Left lobe of liver (tissue), 2 donors: ENCODE data around the gene WAC. TPM values are rescaled to one million over a fixed set of nuclear protein-coding genes. Genes with fewer than 3 reads are reported as not detected.

ENCODE experiments used
- ATAC-seq: fragments of 200-7000 bp; cut with Tn5 transposase; one replicate; pipeline ENCODE4 v1.9.1; 2020; ENCODE audit warnings: mild to moderate bottlenecking, moderate library complexity
- DNase-seq: peaks from one replicate; pipeline ENCODE4 v3.0.0-alpha.2; 2020; ENCODE audit warnings: low spot score
- total RNA-seq: library from RNA; stranded (reverse); gene quantifications from one replicate; pipeline ENCODE4 v1.2.1, GENCODE V29; 2021
- donor health status: DM: no; HTN: no; CAD: no; lungs with moderate emphysema.
- donor health status: DM: no; HTN: yes; CAD: no.

WAC gene
- total RNA-seq, 1 donor from 2014 or later: 36.5 TPM

DNA sequence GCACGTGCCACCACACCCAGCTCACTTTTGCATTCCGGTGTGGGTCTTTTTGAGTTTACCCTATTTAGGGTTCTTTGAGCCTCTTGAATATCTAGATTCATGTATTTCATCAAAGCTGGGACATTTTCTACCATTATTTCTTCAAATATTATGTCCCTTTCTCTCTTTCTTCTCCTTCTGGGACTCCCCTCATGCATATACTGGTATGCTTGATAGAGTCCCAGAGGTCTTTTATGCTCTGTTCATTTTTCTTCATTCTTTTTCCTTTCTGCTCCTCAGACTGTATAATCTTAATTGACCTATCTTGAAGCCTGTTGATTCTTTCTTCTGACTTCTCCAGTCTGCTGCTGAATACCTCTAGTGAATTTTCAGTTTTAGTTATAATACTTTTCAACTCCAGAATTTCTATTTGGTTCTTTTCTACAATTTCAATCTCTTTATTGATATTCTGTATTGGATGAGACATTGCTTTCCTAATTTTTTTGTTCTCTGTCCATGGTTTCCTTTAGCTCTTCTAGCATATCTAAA is 9.1 kb upstream of the WAC start:
- no peak for ATAC-seq

DNA sequence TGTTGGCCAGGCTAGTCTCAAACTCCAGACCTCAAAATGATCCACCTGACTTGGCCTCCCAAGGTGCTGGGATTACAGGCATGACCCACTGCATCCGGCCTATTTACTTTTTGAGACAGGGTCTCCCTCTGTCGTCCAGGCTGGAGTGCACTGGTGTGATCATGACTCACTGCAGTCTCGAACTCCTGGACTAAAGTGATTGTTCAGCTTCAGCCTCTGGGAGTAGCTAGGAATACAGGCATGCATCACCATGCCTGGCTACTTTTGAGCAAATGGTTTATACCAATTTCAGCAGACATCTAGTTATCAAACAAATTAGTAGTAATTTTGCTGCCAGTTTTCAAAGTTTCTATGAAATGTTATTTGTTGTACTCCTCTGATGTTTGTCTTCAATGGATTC is 2.2 kb upstream of the WAC start:
- ATAC-seq: no peak
- no peak for DNase-seq

More for the DNA sequence above, 9.1 kb upstream of the WAC start:
- no peak for DNase-seq

DNA sequence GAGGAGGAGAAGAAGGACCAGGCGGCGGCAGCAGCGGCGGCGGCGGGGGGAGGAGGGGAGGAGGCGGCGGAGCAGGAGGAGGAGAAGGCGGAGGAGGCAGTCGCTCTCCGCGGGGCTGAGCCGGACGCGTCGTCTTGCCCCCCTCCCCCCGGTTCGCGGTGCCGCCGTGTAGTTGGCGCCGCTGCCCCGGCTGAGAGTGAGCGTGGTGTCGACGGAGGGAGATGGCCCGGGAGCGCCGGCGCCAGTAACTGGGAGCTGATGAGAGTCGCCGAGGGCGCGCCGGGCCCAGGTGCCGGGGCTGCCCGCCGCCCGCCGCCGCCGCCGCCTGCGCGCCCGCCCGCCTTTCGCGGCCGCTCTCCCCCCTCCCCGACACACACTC is 257 bp downstream of the WAC start:
- DNase-seq (no peak), ATAC-seq (peak; percentile 12)

DNA sequence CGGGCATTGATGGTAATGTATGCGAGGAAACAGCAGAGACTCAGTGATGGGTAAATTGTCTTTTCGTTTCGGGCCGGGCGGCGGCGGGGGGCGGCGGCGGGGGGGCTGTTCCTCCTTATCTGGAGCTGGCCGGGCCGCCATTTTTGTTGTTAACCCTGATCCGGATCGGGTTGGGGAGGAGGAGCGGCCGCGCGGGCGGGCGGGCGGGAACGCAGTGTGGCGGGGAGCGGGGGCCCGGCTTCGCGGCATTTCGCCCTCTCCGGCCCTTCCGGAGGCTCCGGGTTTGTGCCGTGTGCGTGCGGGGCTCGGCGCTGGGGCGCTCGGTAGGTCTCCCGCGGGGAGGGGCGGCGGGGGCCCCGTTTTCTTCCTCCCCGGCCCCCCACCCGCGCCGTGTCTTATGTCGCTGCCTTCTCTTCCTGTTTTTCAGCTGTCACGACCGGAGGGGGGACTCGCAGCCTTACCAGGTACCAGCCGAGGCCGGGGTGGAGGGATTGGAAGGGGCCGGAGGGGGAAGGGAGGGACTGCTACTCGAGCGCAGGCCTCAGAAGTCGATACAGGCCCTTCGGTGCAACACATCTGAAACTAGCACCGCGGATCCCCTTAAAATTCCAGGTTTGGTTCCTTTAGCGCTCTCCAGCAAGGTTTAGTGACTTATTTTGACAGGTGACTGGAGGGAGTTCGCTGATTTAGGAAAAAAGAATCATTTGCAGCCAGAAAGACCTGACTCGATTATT is 820 bp downstream of the WAC start:
- DNase-seq (peak; percentile 77), ATAC-seq (peak; percentile 36)

DNA sequence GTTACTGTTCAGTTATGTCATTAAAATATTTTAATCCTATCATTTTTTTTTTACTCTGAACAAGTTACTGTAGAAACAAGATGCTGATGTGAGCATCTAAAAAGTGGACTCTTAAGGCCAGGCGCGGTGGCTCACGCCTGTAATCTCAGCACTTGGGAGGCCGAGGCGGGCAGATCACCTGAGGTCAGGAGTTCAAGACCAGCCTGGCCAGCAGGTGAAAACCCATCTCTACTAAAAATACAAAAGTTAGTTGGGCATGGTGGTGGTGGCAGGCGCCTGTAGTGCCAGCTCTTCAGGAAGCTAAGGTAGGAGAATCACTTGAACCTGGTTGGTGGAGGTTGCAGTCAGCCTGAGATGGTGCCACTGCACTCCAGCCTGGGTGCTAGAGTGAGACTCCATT is 2.9 kb downstream of the WAC start:
- no peak for DNase-seq
- no peak for ATAC-seq

DNA sequence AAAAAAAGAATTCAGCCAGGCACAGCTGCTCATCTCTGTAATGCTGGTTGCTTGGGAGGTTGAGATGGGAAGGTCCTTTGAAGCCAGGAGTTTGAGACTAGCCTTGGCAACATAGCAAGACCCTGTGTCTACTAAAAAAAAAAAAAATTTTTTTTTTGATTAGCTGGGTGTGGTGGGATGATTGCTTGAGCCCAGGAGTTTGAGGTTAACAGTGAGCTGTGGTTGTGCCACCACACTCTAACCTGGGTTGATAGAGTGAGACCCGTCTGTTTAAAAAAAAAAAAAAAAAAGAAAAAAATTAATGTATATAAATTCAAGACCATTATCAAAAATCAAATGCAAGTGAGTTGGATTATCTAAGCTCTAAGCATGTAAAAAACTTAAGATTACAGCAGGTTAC is 5.7 kb downstream of the WAC start:
- ATAC-seq: no peak
- DNase-seq: no peak

DNA sequence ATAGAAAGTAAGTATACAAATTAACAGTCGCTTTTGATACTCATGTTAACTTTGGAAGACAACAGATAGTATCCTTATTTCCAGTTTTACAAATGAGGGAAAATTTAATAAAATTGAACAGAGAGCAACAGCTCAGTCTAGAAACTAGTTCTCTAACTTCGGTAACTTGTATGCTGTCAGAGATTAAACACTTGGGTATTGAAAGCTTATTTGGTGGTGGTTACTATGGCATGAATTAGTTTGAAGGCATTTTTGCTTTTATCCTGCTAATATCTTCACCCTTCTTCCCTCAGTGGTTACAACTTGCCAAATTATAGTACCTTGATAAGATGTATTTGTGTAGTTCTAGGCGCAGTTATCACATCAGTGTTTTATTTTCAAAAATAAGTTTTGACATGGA is 7.2 kb downstream of the WAC start:
- ATAC-seq (no peak), DNase-seq (no peak)

DNA sequence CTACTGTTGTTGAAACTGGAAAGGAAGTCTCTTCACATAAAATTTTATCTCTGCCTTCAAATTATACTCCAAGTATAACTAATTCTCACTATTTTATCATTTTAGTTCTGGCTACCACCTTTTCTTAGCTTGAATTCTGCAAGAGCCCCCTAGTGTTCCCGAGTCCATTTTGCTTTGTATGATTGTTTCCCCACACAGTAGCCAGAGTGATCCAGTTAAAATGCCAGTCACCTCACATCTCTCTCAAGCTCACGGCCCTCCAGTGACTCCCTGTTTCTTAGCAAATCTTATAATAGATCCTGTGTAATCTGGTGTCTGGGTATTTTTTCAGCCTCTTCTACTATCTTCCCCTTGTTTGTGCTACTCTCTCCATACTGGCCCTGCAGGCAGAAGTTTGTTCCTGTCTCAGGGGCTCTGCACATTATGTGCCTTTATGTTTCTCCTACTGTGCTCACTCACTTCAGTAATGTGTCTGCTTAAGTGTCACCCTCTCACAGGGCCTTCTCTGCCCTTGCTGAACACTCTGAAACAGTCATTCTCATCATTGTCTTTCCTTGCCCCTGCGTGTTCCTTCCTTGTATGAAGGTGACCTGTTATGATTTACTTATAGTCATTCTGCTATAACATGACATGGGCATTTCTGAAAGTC is 8.9 kb downstream of the WAC start:
- ATAC-seq (no peak), DNase-seq (no peak)

DNA sequence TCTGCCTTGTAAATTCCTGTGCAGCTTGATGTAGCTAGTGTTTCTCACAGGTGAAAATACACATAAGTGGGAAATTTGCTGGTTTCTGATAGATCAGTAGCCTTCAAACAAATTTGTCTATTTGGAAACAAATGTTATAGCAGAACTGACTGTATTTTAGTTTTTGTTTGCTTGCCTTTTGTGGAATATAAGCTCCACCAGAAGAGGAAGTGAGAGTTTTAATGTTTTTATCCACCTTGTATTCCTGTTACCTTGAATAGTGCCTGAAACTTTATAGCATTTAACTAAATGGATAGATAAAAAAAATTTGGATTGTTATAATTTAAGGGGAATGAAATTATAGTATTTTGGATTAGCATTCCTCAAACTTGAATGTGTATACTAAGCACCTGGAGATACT is 9.8 kb downstream of the WAC start:
- DNase-seq: no peak
- no peak for ATAC-seq

DNA sequence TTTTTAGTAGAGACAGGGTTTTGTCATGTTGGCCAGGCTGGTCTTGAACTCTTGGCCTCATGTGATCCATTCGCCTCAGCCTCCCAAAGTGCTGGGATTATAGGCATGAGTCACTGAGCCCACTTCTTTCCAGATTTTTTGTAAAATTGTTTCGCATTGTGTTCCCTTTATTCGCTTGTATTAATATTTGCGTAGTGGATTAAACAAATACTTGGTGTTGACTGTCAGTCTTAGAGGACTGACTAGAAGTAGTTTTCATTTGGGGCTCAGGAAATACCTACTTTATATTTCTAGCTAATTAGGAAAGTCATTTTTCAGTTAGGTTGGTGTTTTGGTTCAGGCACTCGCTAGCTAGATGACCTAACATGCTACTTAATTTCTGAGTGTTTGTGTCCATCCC is 11.1 kb downstream of the WAC start:
- ATAC-seq (no peak), DNase-seq (no peak)

DNA sequence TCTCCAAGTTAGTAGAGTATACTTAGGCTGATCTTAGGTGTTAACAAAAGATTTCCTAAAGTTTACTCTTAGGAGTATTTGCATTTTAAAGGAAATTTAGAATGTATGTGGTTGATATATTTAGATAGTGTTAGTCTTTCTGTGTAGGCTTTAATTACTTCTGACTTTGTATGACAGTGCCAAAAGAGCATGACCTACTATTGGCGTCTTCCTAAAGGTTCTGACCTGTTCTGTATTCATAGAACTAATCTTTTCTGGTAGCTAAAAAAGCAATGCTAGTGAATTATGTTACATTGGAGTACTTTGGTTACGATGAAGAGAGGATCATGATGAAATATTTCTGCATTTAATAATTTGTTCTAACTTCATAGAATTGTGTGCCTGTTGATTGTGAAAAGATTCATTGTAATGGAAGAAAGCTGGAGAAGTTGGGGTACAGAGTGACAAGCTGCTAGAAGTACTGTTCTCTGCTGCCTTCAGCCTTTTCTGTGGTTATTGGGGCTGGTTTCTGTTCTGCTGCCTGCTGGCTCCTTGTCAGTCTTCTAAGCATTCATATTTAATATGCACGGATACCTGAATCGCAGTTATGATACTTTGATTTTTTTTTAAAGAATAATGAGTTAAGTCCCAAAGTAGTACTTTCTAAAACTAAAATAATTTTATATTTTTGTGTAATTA is 13.2 kb downstream of the WAC start:
- DNase-seq (no peak), ATAC-seq (peak; percentile 50)

DNA sequence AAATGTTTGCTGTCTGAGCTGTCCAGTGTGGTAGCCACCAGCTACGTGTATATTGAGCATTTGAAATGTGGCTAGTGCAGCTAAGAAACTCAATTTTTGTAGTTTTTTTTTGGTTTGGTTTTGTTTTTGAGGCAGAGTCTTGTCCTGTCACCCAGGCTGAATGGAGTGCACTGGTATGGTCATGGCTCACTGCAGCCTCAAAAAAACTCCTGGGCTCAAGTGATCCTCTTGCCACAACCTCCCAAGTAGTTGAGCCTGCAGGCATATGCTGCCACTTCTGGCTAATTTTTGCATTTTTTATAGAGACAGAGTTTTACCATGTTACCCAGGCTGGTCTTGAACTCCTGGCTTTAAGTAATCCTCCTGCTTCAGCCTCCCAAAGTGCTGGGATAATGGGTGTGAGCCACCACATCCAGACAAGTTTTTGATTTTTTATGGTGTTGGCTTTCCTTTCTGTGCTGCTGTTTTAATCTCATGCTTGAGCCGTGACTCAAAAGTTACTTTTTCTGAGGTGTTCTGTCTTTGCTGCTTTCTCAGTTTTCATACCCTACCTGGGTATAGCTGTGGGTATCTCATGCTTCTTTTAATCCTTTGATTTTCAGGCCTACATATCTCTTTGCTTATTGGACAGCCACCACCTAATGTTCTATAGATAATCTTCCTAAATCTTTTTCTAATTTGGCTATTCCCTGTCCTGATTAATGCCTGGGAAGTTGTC is 16.0 kb downstream of the WAC start:
- no peak for DNase-seq
- peak; percentile 17 for ATAC-seq

DNA sequence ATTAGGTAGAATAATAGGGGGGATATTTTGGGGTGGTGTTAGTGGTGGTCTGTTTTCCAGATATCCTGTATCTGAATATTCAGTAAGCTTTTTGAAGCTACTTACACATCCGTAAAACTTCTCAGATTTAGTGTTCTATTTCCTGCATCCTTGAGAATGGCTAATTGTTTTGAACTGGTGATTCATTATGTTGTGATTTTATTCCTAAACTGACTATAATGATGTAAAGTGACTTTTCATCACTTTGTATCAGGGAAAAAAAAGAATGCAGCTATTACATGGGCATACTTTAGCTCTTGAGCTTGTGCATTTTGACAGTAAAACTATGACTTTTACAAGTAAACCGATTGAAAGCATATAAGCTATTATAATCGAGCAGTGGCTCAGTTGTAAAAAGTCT is 18.2 kb downstream of the WAC start:
- DNase-seq (no peak), ATAC-seq (no peak)

DNA sequence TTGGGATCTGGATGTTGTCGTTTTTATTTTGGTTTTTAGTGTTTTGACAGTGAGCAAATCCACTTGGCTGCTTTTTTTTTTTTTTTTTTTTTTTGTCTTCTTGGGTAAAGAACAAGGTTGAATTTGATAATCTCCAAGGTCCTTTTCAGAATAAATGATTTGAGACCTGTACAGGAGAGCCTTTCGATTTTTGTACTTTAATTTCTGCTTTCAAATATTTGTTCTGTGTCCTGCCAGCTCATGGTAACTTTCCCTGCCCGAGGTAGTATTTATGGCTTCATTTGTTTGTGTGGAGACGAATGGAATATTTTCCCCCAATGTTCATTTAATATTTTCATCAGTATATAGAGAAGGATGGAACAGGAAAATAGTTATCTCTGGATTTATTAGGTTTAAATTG is 19.9 kb downstream of the WAC start:
- no peak for DNase-seq
- ATAC-seq: peak; percentile 64

DNA sequence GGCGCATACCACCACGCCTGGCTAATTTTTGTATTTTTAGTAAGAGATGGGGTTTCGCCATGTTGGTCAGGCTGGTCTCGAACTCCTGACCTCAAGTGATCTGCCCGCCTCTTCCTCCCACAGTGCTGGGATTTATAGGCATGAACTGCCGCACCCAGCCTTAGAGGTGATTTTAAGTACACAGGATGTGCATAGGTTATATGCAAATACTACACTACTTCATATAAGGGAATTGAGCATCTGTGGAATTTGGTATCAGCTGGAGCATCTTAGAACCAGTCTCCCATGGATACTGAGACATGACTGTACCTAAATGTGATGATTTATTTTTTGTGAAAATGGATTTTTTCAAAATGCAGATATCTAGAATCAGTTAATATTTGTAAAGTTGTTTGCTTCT is 21.1 kb downstream of the WAC start:
- no peak for ATAC-seq

DNA sequence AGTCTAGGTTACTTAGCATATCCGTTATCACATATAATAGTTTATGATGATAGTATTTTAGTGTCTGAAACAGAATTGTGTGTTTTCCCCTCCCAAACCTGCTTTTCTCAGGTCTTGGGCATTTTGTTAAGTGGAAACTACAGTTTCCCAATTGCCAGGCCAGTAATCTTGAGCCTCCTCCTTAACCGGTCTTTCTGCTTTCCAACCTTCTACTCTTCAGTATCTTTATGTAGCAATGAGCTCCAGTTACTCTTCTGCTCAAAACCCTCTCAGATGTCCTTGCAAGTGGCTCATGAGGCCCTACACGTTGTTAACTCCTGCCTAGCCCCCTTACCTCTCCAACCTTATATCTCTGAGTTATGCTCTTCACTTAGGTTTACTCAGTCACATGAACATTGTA is 22.0 kb downstream of the WAC start:
- DNase-seq: no peak
- ATAC-seq: no peak

More for the DNA sequence above, 21.1 kb downstream of the WAC start:
- no peak for DNase-seq

DNA sequence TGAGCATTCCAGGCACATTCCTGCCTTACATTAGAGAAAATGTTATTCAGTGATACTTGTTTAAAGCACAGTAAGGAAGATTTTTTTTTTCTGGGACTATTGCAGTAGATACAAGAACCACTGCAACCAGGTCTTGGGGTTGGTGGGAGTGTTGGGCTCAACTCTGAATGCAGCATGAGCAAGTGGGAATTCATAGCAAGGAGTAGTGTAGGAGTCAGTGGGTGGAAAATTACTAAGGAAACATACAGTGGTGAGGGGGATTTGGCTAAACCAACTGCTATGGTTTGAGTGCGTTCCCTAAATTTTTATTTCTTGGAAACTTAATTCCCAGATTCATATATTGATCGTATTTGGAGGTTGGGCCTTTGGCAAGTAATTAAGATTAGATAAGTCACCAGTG is 22.4 kb downstream of the WAC start:
- DNase-seq (no peak), ATAC-seq (no peak)

DNA sequence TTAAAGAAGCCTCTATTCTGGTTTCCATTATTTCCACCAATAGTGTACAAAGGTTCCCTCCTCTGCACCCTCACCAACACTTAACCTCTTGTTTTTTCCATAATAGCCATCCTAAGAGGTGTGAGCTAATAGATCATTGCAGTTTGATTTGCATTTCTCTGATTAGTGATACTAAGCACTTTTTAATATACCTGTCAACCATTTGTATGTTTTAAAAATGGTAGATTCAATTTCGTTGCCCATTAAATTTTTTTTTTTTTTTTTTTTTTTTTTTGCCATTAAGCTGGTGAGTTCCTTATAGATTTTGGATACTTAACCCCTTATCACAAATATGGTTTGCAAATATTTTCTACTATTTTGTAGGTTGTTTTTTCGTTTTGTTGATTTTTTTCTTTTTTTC is 23.2 kb downstream of the WAC start:
- ATAC-seq: no peak

DNA sequence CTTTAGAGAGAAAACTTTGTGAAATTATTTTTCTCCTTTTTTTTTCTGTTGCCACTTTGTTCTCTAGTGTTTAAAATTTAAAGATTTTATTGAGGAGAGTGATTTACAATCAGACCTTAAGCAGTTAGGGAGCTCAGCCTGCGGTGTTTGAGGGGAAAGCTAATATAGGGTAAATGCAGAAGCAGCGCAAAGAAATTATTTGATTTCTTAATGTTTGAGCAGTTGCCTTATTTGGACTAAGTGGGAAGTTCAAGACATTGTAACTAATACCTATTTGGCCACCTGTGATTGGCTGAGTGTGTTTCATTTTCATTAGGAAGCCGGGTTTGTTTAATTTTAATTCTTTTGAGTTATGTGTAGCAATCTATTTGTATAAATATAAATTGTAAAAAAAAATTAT is 25.3 kb downstream of the WAC start:
- DNase-seq (no peak), ATAC-seq (no peak)

More for the DNA sequence above, 23.2 kb downstream of the WAC start:
- no peak for DNase-seq

DNA sequence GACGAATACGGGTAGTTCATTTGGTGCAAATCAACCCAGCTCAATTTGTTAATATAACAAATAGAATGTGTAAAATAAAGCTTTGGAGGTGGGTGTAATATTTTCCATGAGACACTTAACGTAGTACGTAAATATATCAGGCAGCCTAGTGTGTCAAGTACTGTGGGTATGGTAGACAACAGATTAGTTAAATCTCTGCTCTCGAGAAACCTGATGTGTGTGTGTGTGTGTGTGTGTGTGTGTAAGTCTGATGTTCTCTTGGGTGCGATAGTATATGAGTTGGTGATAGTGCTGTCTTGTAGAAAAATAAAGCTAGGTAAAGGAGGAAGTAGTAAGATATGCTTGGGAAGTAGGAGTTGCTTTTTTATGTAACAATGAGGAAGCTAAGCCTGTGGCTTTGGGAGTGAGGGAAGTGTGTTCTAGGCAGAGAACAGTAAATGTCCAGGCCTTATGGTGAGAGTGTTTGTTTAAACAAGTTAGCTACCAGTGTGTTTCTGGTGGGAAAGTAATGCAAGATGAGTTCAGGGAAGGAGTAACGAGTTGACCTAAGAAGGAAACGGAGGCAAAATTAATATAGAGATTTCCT is 26.1 kb downstream of the WAC start:
- peak; percentile 39 for ATAC-seq
- no peak for DNase-seq

DNA sequence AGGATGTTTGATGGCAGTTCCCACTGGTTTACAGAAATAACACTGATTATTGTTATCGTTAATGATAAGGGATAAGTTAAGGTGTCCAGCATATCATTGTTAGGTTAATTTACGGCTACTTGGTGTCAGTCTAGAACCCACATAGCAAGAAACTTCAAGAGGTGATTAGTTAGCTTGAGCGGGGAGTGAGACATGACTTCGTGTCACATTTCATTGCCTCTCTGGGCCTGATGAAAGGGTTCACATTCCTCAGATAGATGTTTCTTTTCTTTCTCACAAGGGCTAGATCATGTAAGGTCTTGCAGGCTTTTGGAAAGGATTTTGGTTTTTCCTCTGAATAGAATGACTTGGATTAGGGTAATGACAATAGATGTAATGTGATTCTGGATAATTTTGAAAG is 26.7 kb downstream of the WAC start:
- no peak for ATAC-seq
- no peak for DNase-seq
